Ammon's horn (tissue), 1 donor: ENCODE measurements around the gene SNX21.
A peak's percentile ranks its signal among the peaks of the same experiment; 100 is the strongest.
"Not testable (repeated sequence)": the region's sequence is repeated elsewhere in the genome, so short reads cannot be mapped to it uniquely, and the experiment has no call there.

Experiments
- DNase-seq: peaks from one replicate; pipeline ENCODE4 v3.0.0-alpha.2; 2016; ENCODE audit warnings: low spot score

SNX21 gene

GRCh38 chr20:45850926-45851325, 17.3 kb downstream of the SNX21 start:
- DNase-seq: no peak

DNA sequence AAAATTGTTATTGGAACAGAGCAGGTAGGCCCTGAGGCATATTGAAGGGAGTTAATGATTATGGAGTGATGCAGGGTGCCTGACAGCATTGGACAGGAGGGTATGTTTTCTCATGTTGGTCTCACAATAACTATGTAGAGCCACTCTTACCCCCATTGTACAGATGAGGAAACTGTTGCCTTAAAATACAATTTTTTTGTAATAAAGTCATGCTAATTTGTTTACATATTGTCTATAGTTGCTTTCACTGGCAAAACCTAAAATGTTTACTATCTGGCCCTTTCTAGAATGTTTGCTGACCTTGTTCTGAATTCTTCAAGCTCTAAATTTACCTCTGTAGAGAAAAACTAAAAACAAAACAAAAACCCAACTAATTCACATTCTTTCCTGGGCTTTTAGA, 17.9 kb downstream of the SNX21 start:
- no peak for DNase-seq

DNA sequence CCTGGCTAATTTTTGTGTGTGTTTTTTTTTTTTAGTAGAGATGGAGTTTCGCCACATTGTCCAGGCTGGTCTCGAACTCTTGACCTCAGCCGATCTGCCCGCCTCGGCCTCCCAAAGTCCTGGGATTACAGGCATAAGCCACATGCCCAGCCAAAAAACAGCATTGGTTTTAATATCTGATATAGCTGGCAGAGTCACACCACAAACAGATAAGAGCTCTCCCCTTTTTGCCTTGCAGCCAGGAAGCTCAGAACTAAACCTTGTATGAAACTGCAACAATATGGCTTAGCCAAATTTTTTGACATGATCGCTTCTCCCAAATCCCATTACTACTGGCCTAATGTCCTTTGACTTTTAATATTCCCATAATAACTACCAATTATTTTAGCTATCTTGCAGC, 18.7 kb downstream of the SNX21 start:
- DNase-seq: no peak

DNA sequence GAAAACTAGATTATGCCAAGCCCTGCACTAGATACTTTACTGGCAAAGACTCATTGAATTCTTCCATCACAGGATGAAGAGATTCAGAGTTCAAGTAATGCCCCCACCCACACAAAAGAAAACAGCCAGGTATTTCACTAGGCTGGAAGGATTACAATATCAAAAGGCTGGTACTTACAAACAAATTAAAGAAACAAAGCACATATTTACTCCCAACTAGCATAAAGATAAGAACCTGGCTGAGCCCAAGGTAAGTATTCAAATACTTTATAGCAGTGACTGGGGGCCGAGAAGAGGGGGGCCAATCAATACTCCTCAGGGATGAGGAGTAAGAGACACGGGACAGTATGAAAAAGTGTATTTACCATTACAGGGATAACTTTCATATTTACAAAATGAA, 19.9 kb downstream of the SNX21 start:
- no peak for DNase-seq

DNA sequence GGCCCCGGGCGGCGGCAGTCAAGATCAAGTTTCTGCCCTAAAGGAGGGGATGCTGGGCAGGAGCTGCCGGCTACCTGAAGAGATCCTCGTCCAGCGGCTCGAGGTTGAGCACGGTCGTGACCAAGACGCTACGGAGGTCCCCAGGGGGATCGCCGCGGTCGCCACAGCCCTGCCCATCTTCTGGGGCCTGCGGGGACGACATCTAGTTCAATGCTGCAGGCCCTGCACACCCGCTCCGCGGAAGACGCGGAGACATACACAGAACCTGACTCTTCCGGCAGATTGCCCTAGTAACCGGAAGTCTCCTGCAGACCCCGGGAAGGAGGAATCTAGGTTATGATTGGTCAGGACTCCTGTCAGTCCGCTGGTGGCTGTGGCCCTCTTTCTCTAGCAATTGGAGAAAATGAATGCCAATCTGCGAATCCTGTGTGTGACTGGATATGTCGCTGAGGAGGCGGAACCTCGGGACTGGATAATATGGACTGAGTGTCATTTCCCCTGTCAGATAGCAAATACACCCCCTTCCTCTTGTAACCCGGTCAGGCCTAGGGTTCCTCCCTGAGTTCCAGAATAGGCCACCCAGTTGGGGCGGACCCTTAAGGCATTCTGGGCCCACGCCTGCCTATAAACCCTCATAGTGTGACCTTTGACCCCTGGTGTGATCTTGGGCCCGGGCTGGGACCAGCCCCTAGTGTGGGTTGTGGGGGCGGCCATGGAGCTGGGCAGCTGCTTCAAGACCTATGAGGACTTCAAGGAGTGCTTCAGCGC, 23.7 kb downstream of the SNX21 start, which contains the start of the genes ACOT8 and ZSWIM3:
TSS of gene ACOT8 (minus strand) at position 279 of the 768 bp plus-strand sequence. CDS start at position 202, 77 bp downstream.
TSS of gene ZSWIM3 (plus strand) at position 501 of the 768 bp plus-strand sequence. CDS start at position 713, 212 bp downstream.
- peak; percentile 99 for DNase-seq

- DNase-seq: no peak
Observed at GRCh38 chr20:45857882-45858216, 24.2 kb downstream of the SNX21 start.

GRCh38 chr20:45859916-45860315, 26.3 kb downstream of the SNX21 start:
- no peak for DNase-seq

DNA sequence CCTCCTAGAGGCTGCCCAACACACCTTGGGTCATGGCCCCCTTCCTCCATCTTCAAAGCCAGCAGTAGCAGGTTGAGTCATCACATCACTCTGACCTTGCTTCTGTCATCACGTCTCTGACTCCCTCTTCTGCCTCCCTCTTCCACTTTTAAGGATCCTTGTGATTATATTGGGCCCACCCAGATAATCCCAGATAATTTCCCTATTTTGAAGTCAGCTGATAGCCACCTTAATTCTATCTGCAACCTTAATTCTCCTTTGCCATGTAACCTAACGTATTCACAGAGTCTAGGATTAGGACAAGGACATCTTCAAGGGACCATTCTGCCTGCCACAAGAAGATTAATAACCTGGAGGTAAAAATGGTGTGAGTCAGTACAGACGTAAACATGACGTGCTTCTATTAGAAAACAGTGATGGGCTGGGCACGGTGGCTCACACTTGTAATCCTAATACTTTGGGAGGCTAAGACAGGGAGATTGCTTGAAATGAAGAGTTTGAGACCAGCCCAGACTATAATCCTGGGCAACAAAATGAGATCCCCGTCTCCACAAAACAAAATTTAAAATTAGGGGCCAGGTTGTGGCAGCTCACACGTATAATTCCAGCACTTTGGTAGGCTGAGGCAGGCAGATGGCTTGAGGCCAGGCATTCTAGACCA, 27.1 kb downstream of the SNX21 start:
- DNase-seq: no peak

DNA sequence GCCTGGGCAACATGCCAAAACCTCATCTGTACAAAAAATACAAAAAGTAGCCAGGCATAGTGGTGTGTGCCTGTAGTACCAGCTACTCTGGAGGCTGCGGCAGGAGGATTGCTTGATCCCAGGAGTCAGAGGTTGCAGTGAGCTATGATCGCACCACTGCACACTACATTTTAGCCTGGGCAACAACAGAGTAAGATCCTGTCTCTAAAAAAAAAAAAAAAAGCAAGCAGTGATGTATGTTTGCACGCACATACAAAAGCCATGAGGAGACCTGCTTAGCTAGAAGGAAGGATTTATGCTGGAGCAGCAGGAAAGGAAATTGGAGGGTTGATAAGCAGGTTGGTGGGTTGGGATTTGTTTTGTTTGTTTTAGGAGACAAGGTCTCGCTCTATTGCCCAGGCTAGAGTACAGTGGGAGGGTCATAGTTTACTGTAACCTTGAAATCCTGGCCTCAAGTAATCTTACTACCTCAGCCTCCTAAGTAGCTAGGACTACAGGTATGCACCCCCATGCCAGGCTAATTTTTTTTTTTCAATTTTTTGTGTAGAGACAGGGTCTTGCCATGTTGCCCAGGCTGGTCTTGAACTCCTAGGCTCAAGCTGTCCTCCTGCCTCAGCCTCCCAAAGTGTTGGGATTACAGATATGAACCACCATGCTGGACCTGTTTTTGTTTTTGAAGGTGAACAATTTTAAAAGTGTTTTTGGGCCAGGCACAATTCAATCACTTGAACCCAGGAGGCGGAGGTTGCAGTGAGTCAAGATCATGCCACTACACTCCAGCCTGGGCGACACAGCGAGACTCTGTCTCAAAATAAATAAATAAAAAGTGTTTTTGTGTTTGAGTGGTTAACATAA, 27.8 kb downstream of the SNX21 start:
- DNase-seq: no peak

GRCh38 chr20:45863543-45864470, 30.2 kb downstream of the SNX21 start:
- DNase-seq: no peak

- DNase-seq: no peak
Observed at GRCh38 chr20:45866454-45866853, 32.9 kb downstream of the SNX21 start.

GRCh38 chr20:45867136-45867818, 33.7 kb downstream of the SNX21 start:
- no peak for DNase-seq

DNA sequence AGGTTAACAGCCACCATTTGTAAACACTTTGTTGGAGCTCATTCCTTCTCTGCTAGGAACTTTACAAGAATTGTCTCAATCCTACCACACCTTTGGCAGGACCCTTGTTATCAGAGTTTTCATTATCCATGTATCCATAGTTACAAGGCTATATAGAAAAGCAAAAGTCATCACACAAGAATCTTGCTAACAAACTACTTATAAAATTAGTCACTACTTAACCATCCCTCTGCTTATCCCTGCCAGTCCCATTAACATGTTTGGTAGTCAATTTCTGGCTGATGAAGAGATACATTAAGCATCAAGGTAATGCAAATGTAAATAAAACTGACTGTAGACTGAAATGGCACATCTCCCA, 34.2 kb downstream of the SNX21 start:
- DNase-seq: no peak

GRCh38 chr20:45872626-45873025, 39.0 kb downstream of the SNX21 start:
- DNase-seq: no peak

DNA sequence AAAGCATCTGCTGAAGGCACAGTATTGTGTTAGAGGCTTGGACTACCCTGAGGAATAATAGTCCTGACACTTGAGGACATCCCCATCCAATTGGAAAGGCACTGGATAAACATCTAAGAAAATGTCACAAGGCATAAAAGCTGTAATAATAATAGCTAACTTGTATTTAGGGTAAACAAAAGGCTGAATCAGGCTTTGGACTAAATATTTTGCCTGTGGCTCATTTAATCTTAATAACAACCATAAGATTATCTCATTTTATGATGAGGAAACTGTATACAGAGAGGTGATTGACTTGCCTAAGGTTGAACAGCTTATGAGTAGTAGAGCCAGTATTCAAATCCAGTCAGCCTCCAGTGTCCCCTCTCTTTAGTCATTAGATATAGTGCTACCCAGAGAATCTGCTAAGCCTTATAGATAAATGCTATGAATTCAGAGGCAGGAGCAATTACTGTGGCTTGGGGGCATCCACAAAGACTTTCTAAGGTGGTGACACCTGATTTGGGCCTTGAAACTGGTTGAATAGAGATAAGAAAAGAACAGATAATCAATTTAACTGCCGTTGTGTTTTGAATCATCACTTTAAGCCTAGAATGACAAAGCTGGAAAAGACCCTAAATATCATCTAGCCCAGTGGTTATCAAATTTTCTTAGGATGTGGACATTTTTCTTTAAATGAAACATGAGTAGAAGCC, 40.0 kb downstream of the SNX21 start:
- no peak for DNase-seq

DNA sequence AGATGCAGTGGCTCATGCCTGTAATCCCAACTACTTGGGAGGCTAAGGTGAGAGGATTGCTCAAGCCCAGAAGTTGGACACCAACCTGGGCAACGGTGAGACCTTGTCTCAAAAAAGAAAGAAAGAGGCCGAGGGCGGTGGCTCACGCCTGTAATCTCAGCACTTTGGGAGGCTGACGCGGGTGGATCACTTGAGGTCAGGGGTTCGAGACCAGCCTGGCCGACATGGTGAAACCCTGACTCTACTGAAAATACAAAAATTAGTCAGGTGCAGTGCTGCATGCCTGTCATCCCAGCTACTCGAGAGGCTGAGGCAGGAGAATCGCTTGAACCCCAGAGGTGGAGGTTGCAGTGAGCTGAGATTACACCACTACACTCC, 40.5 kb downstream of the SNX21 start:
- DNase-seq: not testable (repeated sequence)

- DNase-seq: no peak
Observed at GRCh38 chr20:45874576-45874975, 41.0 kb downstream of the SNX21 start.

DNA sequence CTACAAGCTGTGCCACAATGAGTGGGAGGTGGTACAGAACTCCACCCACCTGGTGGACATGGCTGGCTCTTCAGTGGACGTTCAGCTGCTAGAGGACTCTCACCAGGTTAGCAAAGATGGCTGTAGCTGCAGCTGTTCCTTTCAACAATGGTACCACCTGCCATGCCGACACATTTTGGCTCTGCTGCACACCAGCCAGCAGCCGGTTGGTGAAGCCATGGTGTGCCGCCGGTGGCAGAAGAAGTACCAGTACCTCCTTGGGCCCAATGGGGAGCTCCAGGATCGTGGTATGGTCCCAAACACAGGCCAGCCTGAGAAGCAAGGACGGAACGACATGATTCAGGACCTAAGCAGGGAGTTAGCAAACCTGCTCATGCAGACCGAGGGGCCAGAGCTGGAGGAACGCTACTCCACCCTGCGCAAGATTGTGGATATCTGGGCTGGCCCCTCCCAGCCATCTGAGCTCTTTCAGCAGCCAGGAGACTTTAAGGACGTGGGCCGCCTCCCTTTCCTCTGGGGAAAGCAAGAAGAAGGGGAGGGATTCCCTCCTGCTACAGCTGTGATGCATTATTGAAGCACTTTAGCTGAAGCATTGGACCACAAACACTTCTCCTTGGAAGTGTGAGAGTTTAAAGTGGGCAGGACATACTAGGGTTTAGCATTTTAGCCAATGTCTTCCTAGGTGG, 44.6 kb downstream of the SNX21 start:
- no peak for DNase-seq

GRCh38 chr20:45880988-45881788, 47.6 kb downstream of the SNX21 start, which contains the start of gene ZSWIM1:
ZSWIM1 (plus strand) TSS chr20:45881227; CDS start chr20:45882593, 1,366 bp downstream.
- peak; percentile 100 for DNase-seq
